NOMO-1 treated with DMSO at 0.1 percent for 48 hours (cell line): ENCODE data around the gene FKBP4.

Experiments
- DNase-seq: peaks from one replicate; lab custom pipeline; 2025; ENCODE audit not compliant: unreplicated experiment; lab: John Stamatoyannopoulos, UW

The FKBP4 gene

DNA sequence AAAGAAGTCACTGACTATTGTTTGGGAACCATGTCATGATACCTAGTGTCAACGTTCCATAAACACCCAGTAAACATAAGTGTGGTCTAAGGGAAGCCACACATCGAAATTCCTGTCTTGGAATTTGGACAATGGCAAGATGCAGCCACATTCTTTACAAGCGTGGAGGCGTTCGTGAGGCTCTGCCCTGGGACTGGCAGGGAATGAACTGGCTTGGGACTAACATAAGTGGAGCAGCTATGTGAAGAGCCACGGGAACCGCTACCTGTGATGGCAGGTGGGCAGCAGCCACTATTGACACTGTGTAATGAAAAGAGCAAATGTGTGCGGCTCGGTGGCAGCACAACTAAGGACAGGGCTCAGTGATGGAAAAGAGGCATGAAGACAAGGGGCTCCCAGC, 50.0 kb downstream of the FKBP4 start:
- DNase-seq, result no peak

DNA sequence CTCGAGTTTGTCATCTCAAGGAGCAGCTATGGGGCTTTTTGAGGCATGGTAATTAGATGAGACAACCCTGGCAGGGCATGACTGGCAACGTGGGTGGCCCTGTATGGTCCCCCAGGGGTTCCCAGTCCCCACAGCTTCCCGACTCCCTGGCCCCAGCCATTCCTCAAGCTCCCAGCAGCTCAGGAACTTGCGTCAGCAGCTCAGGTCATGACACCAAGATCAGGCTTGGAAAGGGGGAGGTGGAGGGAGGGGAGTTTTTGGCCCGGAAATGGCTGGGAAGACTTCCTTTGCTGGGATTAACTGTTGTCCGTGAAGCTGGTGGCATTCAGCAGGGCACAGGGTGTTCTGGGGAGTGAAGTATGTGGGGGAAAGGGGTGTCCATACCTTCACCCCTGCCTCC, 50.5 kb downstream of the FKBP4 start:
- DNase-seq, result no peak

DNA sequence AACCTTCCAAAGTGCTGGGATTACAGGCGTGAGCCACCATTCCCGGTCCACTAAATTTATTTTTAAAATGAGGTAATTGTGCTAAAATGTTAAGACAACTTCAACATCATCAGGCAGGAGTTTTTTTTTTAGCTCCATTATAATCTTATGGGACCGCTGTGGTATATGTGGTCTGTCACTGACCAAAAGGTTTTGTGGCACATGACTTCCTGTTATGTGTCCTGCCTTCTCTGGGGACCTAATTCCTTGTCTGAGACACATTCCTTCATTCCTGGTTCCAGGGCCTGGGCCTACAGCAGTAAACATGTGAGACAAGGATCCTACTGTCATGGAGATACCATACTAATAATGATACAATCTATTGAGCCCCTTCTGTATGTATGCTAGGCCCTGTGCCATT, 57.2 kb downstream of the FKBP4 start:
- DNase-seq, result no peak

GRCh38 chr12:2853626-2854025, 58.9 kb downstream of the FKBP4 start:
- no peak for DNase-seq
